ENCODE measurements around the gene MAGED1.

MAGED1 gene

GRCh38 chrX:51866210-51866609 lies 27.2 kb upstream of the MAGED1 start:
- no peak overlapping the region for H2AFZ ChIP-seq (ENCODE audit: low read depth, low read length)
- H3K36me3 ChIP-seq (ENCODE audit: insufficient read depth, low read length), result no peaks in the 10 kb centered on the region
- H3K27ac ChIP-seq (ENCODE audit: low read length), result no peak overlapping the region
- TF ChIP-seq CTCF (IDR thresholded peaks at IDR 0.05; ENCODE audit: borderline replicate concordance, extremely low read depth, low read length, poor library complexity, severe bottlenecking) (no peak), EZH2 (IDR thresholded peaks at IDR 0.05; ENCODE audit: borderline replicate concordance, low read depth, low read length, severe bottlenecking) (no peak)
- no peak overlapping the region for H3K4me2 ChIP-seq (ENCODE audit: insufficient read depth, low read length)
- no peaks in the 10 kb centered on the region for H3K9me3 ChIP-seq (ENCODE audit: insufficient read depth, low read length, severe bottlenecking)
- H3K9ac ChIP-seq (ENCODE audit: low read depth, low read length), result no peak overlapping the region
- no peaks in the 10 kb centered on the region for H3K4me1 ChIP-seq (ENCODE audit: insufficient read depth, low read length)
- DNase-seq (no peak), ATAC-seq (ENCODE audit: insufficient read depth, low read depth) (no peak)
- no peaks in the 10 kb centered on the region for H3K27me3 ChIP-seq (ENCODE audit: insufficient read depth, low read length, poor library complexity)
- no peaks in the 10 kb centered on the region for H4K20me1 ChIP-seq (ENCODE audit: insufficient read depth, low read length)
- H3K79me2 ChIP-seq (ENCODE audit: insufficient read depth, low read length), result no peaks in the 10 kb centered on the region
- no peak overlapping the region for H3K4me3 ChIP-seq (ENCODE audit: low read depth in 1 of 2, low read length in 2 of 2)

- Histone ChIP-seq H2AFZ (ENCODE audit: low read depth, low read length) (no peak overlapping the region), H3K27ac (ENCODE audit: low read length) (no peak overlapping the region), H3K9me3 (ENCODE audit: insufficient read depth, low read length, severe bottlenecking) (no peaks in the 10 kb centered on the region), H3K27me3 (ENCODE audit: insufficient read depth, low read length, poor library complexity) (no peaks in the 10 kb centered on the region), H3K9ac (ENCODE audit: low read depth, low read length) (no peak overlapping the region), H3K4me2 (ENCODE audit: insufficient read depth, low read length) (no peak overlapping the region), H3K36me3 (ENCODE audit: insufficient read depth, low read length) (no peaks in the 10 kb centered on the region), H4K20me1 (ENCODE audit: insufficient read depth, low read length) (no peaks in the 10 kb centered on the region), H3K79me2 (ENCODE audit: insufficient read depth, low read length) (no peaks in the 10 kb centered on the region), H3K4me1 (ENCODE audit: insufficient read depth, low read length) (no peaks in the 10 kb centered on the region), H3K4me3 (ENCODE audit: low read depth in 1 of 2, low read length in 2 of 2) (no peak overlapping the region)
- DNase-seq (no peak), ATAC-seq (ENCODE audit: insufficient read depth, low read depth) (no peak)
- TF ChIP-seq EZH2 (IDR thresholded peaks at IDR 0.05; ENCODE audit: borderline replicate concordance, low read depth, low read length, severe bottlenecking) (no peak), CTCF (IDR thresholded peaks at IDR 0.05; ENCODE audit: borderline replicate concordance, extremely low read depth, low read length, poor library complexity, severe bottlenecking) (no peak)
Observed at GRCh38 chrX:51867626-51868025, 25.8 kb upstream of the MAGED1 start.

GRCh38 chrX:51870354-51870753 lies 23.1 kb upstream of the MAGED1 start:
- Histone ChIP-seq H3K27me3 (ENCODE audit: insufficient read depth, low read length, poor library complexity) (no peaks in the 10 kb centered on the region), H3K27ac (ENCODE audit: low read length) (no peak overlapping the region), H3K36me3 (ENCODE audit: insufficient read depth, low read length) (no peaks in the 10 kb centered on the region), H3K9me3 (ENCODE audit: insufficient read depth, low read length, severe bottlenecking) (no peaks in the 10 kb centered on the region), H3K9ac (ENCODE audit: low read depth, low read length) (no peak overlapping the region), H3K79me2 (ENCODE audit: insufficient read depth, low read length) (no peaks in the 10 kb centered on the region), H2AFZ (ENCODE audit: low read depth, low read length) (no peak overlapping the region), H3K4me3 (ENCODE audit: low read depth in 1 of 2, low read length in 2 of 2) (no peak overlapping the region), H4K20me1 (ENCODE audit: insufficient read depth, low read length) (no peaks in the 10 kb centered on the region), H3K4me2 (ENCODE audit: insufficient read depth, low read length) (no peak overlapping the region), H3K4me1 (ENCODE audit: insufficient read depth, low read length) (no peaks in the 10 kb centered on the region)
- TF ChIP-seq EZH2 (IDR thresholded peaks at IDR 0.05; ENCODE audit: borderline replicate concordance, low read depth, low read length, severe bottlenecking) (no peak), CTCF (IDR thresholded peaks at IDR 0.05; ENCODE audit: borderline replicate concordance, extremely low read depth, low read length, poor library complexity, severe bottlenecking) (no peak)
- ATAC-seq (ENCODE audit: insufficient read depth, low read depth), result no peak
- DNase-seq, result no peak

- H3K27ac ChIP-seq (ENCODE audit: low read length), result no peak overlapping the region
- ATAC-seq (ENCODE audit: insufficient read depth, low read depth), result no peak
- TF ChIP-seq EZH2 (IDR thresholded peaks at IDR 0.05; ENCODE audit: borderline replicate concordance, low read depth, low read length, severe bottlenecking), result no peak
- TF ChIP-seq CTCF (IDR thresholded peaks at IDR 0.05; ENCODE audit: borderline replicate concordance, extremely low read depth, low read length, poor library complexity, severe bottlenecking), result no peak
- H3K9ac ChIP-seq (ENCODE audit: low read depth, low read length), result no peak overlapping the region
- H4K20me1 ChIP-seq (ENCODE audit: insufficient read depth, low read length), result no peaks in the 10 kb centered on the region
- no peaks in the 10 kb centered on the region for H3K4me1 ChIP-seq (ENCODE audit: insufficient read depth, low read length)
- no peak overlapping the region for H2AFZ ChIP-seq (ENCODE audit: low read depth, low read length)
- H3K4me2 ChIP-seq (ENCODE audit: insufficient read depth, low read length), result no peak overlapping the region
- H3K36me3 ChIP-seq (ENCODE audit: insufficient read depth, low read length), result no peaks in the 10 kb centered on the region
- no peaks in the 10 kb centered on the region for H3K9me3 ChIP-seq (ENCODE audit: insufficient read depth, low read length, severe bottlenecking)
- no peak overlapping the region for H3K4me3 ChIP-seq (ENCODE audit: low read depth in 1 of 2, low read length in 2 of 2)
- H3K79me2 ChIP-seq (ENCODE audit: insufficient read depth, low read length), result no peaks in the 10 kb centered on the region
- H3K27me3 ChIP-seq (ENCODE audit: insufficient read depth, low read length, poor library complexity), result no peaks in the 10 kb centered on the region
- no peak for DNase-seq
Observed at GRCh38 chrX:51874123-51874522, 19.3 kb upstream of the MAGED1 start.

All from DND-41 (cell line).